Peyer's patch (tissue), 4 donors: ENCODE data around the gene MARCHF10.

Experiments
- CTCF ChIP-seq, 6 experiments: fragments of 450-650 bp in 4 of 6; fragments of 200-600 bp in 2 of 6; sonication (generic) in 1 of 6; IDR thresholded peaks; one replicate each; pipeline ENCODE4 v1.5.1; 2017 to 2019; ENCODE audit warnings: antibody characterized with exemption in 6 of 6, mild to moderate bottlenecking in 3 of 6, moderate library complexity in 1 of 6
- POLR2A ChIP-seq, 2 donors: fragments of 450-650 bp; IDR thresholded peaks; one replicate each; pipeline ENCODE4 v1.5.1; 2017; ENCODE audit warnings: antibody characterized with exemption in 2 of 2, mild to moderate bottlenecking in 2 of 2, moderate library complexity in 2 of 2

- TF ChIP-seq CTCF (IDR thresholded peaks at IDR 0.05) (no peak), POLR2A (IDR thresholded peaks at IDR 0.05) (no peak)
Measured at GRCh38 chr17:62666061-62666800, 141.9 kb downstream of the MARCHF10 start.
